Activated CD4-positive, alpha-beta memory T cell treated with anti-CD3 and anti-CD28 coated beads for 36 hours (primary cell): Measurements from ENCODE around the gene KIAA1958. TPM values are rescaled to one million over a fixed set of nuclear protein-coding genes. Genes with fewer than 3 reads are reported as not detected.
A peak's percentile ranks its signal among the peaks of the same experiment; 100 is the strongest.

Experiments
- CTCF ChIA-PET: fragments of 350-600 bp; sonication (Branson Sonifier 250); formaldehyde crosslinking; loops from one replicate; lab custom pipeline; 2021; ENCODE audit warnings: antibody characterized with exemption, inconsistent platforms; lab: Charles Lee
- POLR2A ChIA-PET: fragments of 350-600 bp; sonication (Branson Sonifier 250); formaldehyde crosslinking; loops from one replicate; lab custom pipeline; 2021; ENCODE audit warnings: antibody characterized with exemption; lab: Charles Lee
- DNase-seq: peaks from one replicate; pipeline ENCODE4 v3.0.0-alpha.2; 2020
- H3K27ac Mint-ChIP-seq: one replicate; pipeline ENCODE4 v1.8.0; 2021; ENCODE audit warnings: mixed read lengths
- H3K27me3 Mint-ChIP-seq: one replicate; pipeline ENCODE4 v1.8.0; 2021; ENCODE audit warnings: mixed read lengths
- H3K36me3 Mint-ChIP-seq: one replicate; pipeline ENCODE4 v1.8.0; 2021; ENCODE audit warnings: mixed read lengths
- H3K4me1 Mint-ChIP-seq: one replicate; pipeline ENCODE4 v1.8.0; 2021; ENCODE audit warnings: low read depth, mixed read lengths
- H3K4me3 Mint-ChIP-seq: one replicate; pipeline ENCODE4 v1.8.0; 2021; ENCODE audit warnings: mild to moderate bottlenecking, mixed read lengths
- H3K9me3 Mint-ChIP-seq: one replicate; pipeline ENCODE4 v1.8.0; 2021; ENCODE audit warnings: mixed read lengths
- intact Hi-C: fragments of 100-400 bp; cut with micrococcal nuclease; formaldehyde crosslinking; loops from one replicate; pipeline ENCODE4 v1.15.1; 2023
- total RNA-seq, 2 experiments: library from RNA; stranded (reverse); gene quantifications; one replicate each; pipeline ENCODE4 v1.2.3, GENCODE V29; 2021

The KIAA1958 gene
- total RNA-seq, 2 experiments from 2014 or later = 6.1 to 6.5 TPM

- Mint-ChIP-seq H3K4me1 (no peaks in the 10 kb centered on the region), H3K27ac (no peak overlapping the region), H3K27me3 (no peaks in the 10 kb centered on the region), H3K9me3 (no peaks in the 10 kb centered on the region), H3K4me3 (no peak overlapping the region), H3K36me3 (peaks cover 6% of the 10 kb centered on the region)
- CTCF ChIA-PET = no interaction called here
- POLR2A ChIA-PET = no interaction called here
- intact Hi-C loops = no loop called here
- no peak for DNase-seq
Measured at GRCh38 chr9:112472996-112473395, 13.6 kb upstream of the KIAA1958 start.

DNA sequence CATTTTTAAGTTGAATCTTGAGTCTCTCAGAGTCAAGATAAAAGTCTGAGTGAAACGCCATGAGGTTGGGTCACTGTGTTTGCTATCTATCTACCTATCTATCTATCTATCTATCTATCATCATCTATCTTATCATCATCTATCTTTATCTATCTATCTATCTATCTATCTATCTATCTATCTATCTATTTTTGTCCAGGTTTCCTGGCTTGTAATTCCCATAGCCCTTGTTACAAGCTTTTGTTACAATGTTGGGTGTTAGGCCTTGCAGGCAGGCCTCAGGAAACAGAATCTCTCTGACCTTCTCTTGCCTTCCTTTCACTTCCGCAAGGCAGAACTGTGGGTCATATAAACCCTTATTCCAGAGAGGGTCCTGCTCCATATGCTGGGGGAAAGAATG lies 12.6 kb upstream of the KIAA1958 start:
- Mint-ChIP-seq H3K9me3 (peaks cover 5% of the 10 kb centered on the region), H3K4me1 (no peaks in the 10 kb centered on the region), H3K27me3 (no peaks in the 10 kb centered on the region), H3K4me3 (no peak overlapping the region), H3K36me3 (peaks cover 10% of the 10 kb centered on the region), H3K27ac (no peak overlapping the region)
- ChIA-PET POLR2A (interaction anchor here (0.8 kb wide), 1 partner anchor 12 kb away, joined by 4 read pairs; the partner anchor contains the start of gene KIAA1958), CTCF (no interaction called here)
- no peak for DNase-seq
- intact Hi-C loops = no loop called here

DNA sequence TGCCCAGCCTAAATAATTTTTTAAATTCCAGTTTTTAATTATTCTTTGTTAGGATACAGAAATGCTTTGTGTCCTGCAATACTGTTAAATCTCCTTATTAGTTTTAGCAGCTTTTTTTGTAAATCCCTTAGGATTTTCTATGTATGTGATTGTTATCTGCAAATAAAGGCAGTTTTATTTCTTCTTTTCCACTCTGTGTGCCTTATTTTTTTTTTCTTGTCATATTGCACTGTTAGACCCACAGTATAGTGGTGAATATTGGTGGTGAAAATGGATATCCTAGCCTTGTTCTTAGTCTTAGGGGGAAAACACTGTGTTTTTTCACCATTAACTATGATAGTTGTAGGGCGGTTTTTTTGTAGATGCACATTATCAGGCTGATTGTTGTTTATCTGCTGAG lies 11.3 kb upstream of the KIAA1958 start:
- H3K27me3 Mint-ChIP-seq = no peaks in the 10 kb centered on the region

DNA sequence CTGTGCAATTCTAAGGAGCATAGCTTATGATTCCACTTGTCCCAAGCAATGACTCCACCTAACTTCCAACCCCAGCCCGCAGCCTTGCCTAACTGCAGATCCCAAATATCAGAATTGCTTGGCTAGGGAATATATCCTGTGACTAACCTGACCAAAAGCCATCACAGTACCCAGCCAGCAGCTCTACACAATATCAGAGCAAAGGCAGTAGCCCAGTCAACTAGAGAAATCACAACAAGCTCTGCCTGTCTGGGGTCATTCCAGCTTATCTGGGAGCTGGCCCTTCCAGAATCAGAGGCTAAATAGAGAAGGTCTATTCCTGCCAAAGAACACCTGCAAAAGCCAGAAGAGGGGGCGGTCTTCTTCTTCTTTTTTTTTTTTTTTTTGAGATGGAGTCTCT lies 9.3 kb upstream of the KIAA1958 start:
- peaks cover 10% of the 10 kb centered on the region for H3K36me3 Mint-ChIP-seq
- no peak for DNase-seq
- H3K27me3 Mint-ChIP-seq = no peaks in the 10 kb centered on the region
- no peak overlapping the region for H3K27ac Mint-ChIP-seq
- peaks cover 5% of the 10 kb centered on the region for H3K9me3 Mint-ChIP-seq
- ChIA-PET CTCF (no interaction called here), POLR2A (no interaction called here)
- H3K4me1 Mint-ChIP-seq = no peaks in the 10 kb centered on the region
- no peak overlapping the region for H3K4me3 Mint-ChIP-seq
- intact Hi-C loops = no loop called here

More for the DNA sequence above, 11.3 kb upstream of the KIAA1958 start:
- Mint-ChIP-seq H3K4me3 (no peak overlapping the region), H3K36me3 (peaks cover 10% of the 10 kb centered on the region), H3K9me3 (peaks cover 5% of the 10 kb centered on the region), H3K4me1 (no peaks in the 10 kb centered on the region), H3K27ac (no peak overlapping the region)
- DNase-seq = no peak
- CTCF ChIA-PET = no interaction called here
- POLR2A ChIA-PET = interaction anchor here (0.5 kb wide), 1 partner anchor 25 kb away, joined by 3 read pairs; no protein-coding TSS in a partner anchor
- intact Hi-C loops = no loop called here

GRCh38 chr9:112479221-112479620 lies 7.4 kb upstream of the KIAA1958 start:
- Mint-ChIP-seq H3K36me3 (peaks cover 10% of the 10 kb centered on the region), H3K27ac (no peak overlapping the region), H3K4me3 (no peak overlapping the region), H3K4me1 (no peaks in the 10 kb centered on the region), H3K9me3 (peaks cover 5% of the 10 kb centered on the region), H3K27me3 (no peaks in the 10 kb centered on the region)
- ChIA-PET POLR2A (interaction anchor here (0.7 kb wide), 1 partner anchor 378 kb away, joined by 5 read pairs; no protein-coding TSS in a partner anchor), CTCF (no interaction called here)
- intact Hi-C loops = no loop called here
- DNase-seq = no peak

DNA sequence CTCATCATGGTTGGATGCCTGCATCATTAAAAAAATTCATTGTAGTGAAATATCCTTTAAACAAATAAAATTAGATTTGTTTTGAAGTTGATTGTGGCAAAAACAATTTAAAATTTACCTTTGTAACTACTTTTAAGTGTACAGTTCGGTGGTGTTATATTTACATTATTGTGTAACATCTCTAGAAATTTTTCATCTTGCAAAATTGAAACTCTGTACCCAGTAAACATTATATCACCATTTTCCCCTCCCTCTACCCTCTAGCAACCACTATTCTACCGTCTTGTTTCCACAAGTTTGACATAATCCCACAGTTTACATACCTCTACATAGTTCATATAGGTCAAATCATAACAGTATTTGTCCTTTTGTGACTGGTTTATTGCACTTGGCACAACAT lies 2.0 kb upstream of the KIAA1958 start:
- Mint-ChIP-seq H3K36me3 (peaks cover 3% of the 10 kb centered on the region), H3K27me3 (no peaks in the 10 kb centered on the region), H3K4me3 (no peak overlapping the region), H3K27ac (no peak overlapping the region), H3K9me3 (no peaks in the 10 kb centered on the region), H3K4me1 (peaks cover 20% of the 10 kb centered on the region)
- ChIA-PET POLR2A (no interaction called here), CTCF (no interaction called here)
- DNase-seq = no peak
- intact Hi-C loops = loop anchor here (5.0 kb wide), 2 partner anchors 152 to 268 kb away; partner anchors contain the start of genes PTBP3 and SNX30

GRCh38 chr9:112485574-112485973 lies 1.1 kb upstream of the KIAA1958 start:
- peak overlapping the region; percentile 90 for H3K4me3 Mint-ChIP-seq
- POLR2A ChIA-PET = interaction anchor here (1.4 to 1.8 kb wide), 4 partner anchors 11 to 233 kb away, joined by 4 to 17 read pairs (median 6); partner anchors contain the start of genes HSDL2, INIP and PTBP3
- intact Hi-C loops = loop anchor here (5.0 kb wide), 2 partner anchors 153 to 267 kb away; partner anchors contain the start of genes PTBP3 and SNX30
- no peak overlapping the region for H3K27ac Mint-ChIP-seq
- peaks cover 22% of the 10 kb centered on the region for H3K4me1 Mint-ChIP-seq
- DNase-seq = no peak
- no peaks in the 10 kb centered on the region for H3K9me3 Mint-ChIP-seq
- no peaks in the 10 kb centered on the region for H3K27me3 Mint-ChIP-seq
- CTCF ChIA-PET = interaction anchor here (0.9 kb wide), 1 partner anchor 113 kb away, joined by 3 read pairs; no protein-coding TSS in a partner anchor
- H3K36me3 Mint-ChIP-seq = peaks cover 3% of the 10 kb centered on the region

DNA sequence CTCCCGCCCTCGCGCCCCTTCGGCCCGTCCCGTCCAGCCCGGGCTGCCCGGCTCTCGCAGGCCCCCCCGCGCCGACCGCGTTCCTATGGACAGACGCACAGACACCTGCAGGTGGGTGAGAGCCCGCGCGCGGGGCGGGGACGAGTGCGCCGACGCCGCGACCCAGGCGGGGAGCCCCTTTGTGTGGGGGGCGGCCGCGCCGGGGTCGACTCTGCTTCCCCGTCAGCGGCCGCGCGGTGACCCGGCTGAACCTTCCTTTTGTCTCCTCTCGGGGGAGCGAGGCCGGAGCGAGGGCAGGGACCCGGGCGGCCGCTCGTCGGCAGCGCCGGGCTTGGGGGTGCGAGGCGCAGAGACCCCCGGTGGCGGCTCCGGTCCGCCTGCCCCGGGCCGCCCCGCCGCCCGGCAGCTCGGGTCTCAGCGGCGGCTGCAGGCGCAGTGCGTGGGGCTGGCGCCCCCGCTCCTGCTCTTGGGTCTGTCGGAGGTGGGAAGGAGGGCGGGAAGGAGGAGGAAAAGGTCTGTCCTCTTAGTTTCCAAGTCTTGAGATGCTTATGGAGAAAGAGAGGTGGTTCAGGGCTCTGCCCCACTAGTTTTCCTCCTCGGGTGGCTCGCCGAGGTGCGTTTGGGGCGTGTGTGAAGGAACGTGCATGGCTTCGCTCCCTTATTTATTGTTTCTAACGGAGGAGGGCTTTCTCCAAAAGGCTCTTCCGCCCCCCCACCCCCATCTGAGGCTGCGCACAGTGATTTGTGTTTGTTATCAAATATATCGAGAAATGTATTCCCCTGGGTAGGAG lies 576 bp downstream of the KIAA1958 start:
- POLR2A ChIA-PET = interaction anchor here (0.5 to 1.8 kb wide), 9 partner anchors 7 to 244 kb away, joined by 3 to 17 read pairs (median 3); partner anchors contain the start of genes HSDL2, INIP and PTBP3
- H3K36me3 Mint-ChIP-seq = peaks cover 3% of the 10 kb centered on the region
- no peaks in the 10 kb centered on the region for H3K9me3 Mint-ChIP-seq
- CTCF ChIA-PET = interaction anchor here (0.6 to 0.7 kb wide), 2 partner anchors 229 to 812 kb away, joined by 3 to 4 read pairs; no protein-coding TSS in a partner anchor
- peak overlapping the region; percentile 89 for H3K4me3 Mint-ChIP-seq
- H3K4me1 Mint-ChIP-seq = peaks cover 22% of the 10 kb centered on the region
- H3K27me3 Mint-ChIP-seq = no peaks in the 10 kb centered on the region
- H3K27ac Mint-ChIP-seq = peak overlapping the region; percentile 34
- intact Hi-C loops = loop anchor here (5.0 kb wide), 2 partner anchors 155 to 265 kb away; partner anchors contain the start of genes PTBP3 and SNX30
- DNase-seq = peak; percentile 55

- intact Hi-C loops = loop anchor here (5.0 kb wide), 2 partner anchors 156 to 264 kb away; partner anchors contain the start of genes PTBP3 and SNX30
- peaks cover 22% of the 10 kb centered on the region for H3K4me1 Mint-ChIP-seq
- ChIA-PET CTCF (interaction anchor here (1.4 kb wide), 1 partner anchor 390 kb away, joined by 3 read pairs; no protein-coding TSS in a partner anchor), POLR2A (interaction anchor here (0.6 to 1.0 kb wide), 2 partner anchors 25 to 104 kb away, joined by 3 read pairs; no protein-coding TSS in a partner anchor)
- H3K27ac Mint-ChIP-seq = peak overlapping the region; percentile 34
- H3K9me3 Mint-ChIP-seq = peaks cover 2% of the 10 kb centered on the region
- peaks cover 5% of the 10 kb centered on the region for H3K36me3 Mint-ChIP-seq
- peak overlapping the region; percentile 89 for H3K4me3 Mint-ChIP-seq
- no peaks in the 10 kb centered on the region for H3K27me3 Mint-ChIP-seq
- no peak for DNase-seq
Measured at GRCh38 chr9:112487799-112488340, 1.2 kb downstream of the KIAA1958 start.

GRCh38 chr9:112489039-112489546 lies 2.5 kb downstream of the KIAA1958 start:
- H3K9me3 Mint-ChIP-seq = peaks cover 13% of the 10 kb centered on the region
- H3K36me3 Mint-ChIP-seq = peaks cover 17% of the 10 kb centered on the region
- CTCF ChIA-PET = interaction anchor here (0.6 to 1.4 kb wide), 2 partner anchors 44 to 391 kb away, joined by 3 read pairs; no protein-coding TSS in a partner anchor
- intact Hi-C loops = loop anchor here (5.0 kb wide), 2 partner anchors 157 to 263 kb away; partner anchors contain the start of genes PTBP3 and SNX30
- H3K27me3 Mint-ChIP-seq = no peaks in the 10 kb centered on the region
- no peak overlapping the region for H3K4me3 Mint-ChIP-seq
- no peak for DNase-seq
- peaks cover 22% of the 10 kb centered on the region for H3K4me1 Mint-ChIP-seq
- no peak overlapping the region for H3K27ac Mint-ChIP-seq
- POLR2A ChIA-PET = no interaction called here

GRCh38 chr9:112489876-112490666 lies 3.4 kb downstream of the KIAA1958 start:
- Mint-ChIP-seq H3K27me3 (no peaks in the 10 kb centered on the region), H3K9me3 (peaks cover 22% of the 10 kb centered on the region), H3K36me3 (peaks cover 26% of the 10 kb centered on the region), H3K4me3 (no peak overlapping the region), H3K4me1 (peaks cover 21% of the 10 kb centered on the region), H3K27ac (no peak overlapping the region)
- POLR2A ChIA-PET = no interaction called here
- intact Hi-C loops = loop anchor here (5.0 kb wide), 2 partner anchors 158 to 262 kb away; partner anchors contain the start of genes PTBP3 and SNX30
- DNase-seq = no peak
- CTCF ChIA-PET = interaction anchor here (1.3 kb wide), 1 partner anchor 392 kb away, joined by 4 read pairs; no protein-coding TSS in a partner anchor
